GM12878 (cell line): ENCODE data around the gene HEXIM2.

Experiments used
- CHD2 ChIP-seq: IDR thresholded peaks from 2 replicates; pipeline ENCODE4 v1.6.1; 2011; ENCODE audit warnings: low read depth, low read length, improper control_type of control experiment, borderline replicate concordance
- EZH2 ChIP-seq: IDR thresholded peaks from 2 replicates; pipeline ENCODE4 v1.6.1; 2012; ENCODE audit warnings: low read depth, mild to moderate bottlenecking, control low read depth, inconsistent platforms, low read length, borderline replicate concordance; ENCODE audit not compliant: control insufficient read depth
- JUND ChIP-seq: IDR thresholded peaks from 2 replicates; pipeline ENCODE4 v1.6.1; 2012; ENCODE audit warnings: low read depth, mild to moderate bottlenecking, low read length, improper control_type of control experiment, moderate library complexity
- NFYB ChIP-seq: IDR thresholded peaks from 2 replicates; pipeline ENCODE4 v1.6.1; 2011; ENCODE audit warnings: low read depth, mild to moderate bottlenecking, low read length, improper control_type of control experiment, moderate library complexity; ENCODE audit not compliant: insufficient read depth
- NRF1 ChIP-seq: conservative IDR thresholded peaks from 2 replicates; pipeline ENCODE4 v1.6.1; 2011; ENCODE audit warnings: mild to moderate bottlenecking, low read depth, low read length, improper control_type of control experiment
- PAX5 ChIP-seq: IDR thresholded peaks from 2 replicates; pipeline ENCODE4 v1.6.1; 2011; ENCODE audit warnings: low read depth, low read length, borderline replicate concordance
- POLR2A ChIP-seq: IDR thresholded peaks from 2 replicates; pipeline ENCODE4 v1.6.1; 2011; ENCODE audit warnings: low read depth, mild to moderate bottlenecking, low read length
- TCF7 ChIP-seq: IDR thresholded peaks from 2 replicates; pipeline ENCODE4 v1.6.1; 2014; ENCODE audit warnings: antibody characterized with exemption, borderline replicate concordance
- ZSCAN29 ChIP-seq: fragments of 450-650 bp; IDR thresholded peaks from 2 replicates; pipeline ENCODE4 v1.6.1; 2017; ENCODE audit warnings: mild to moderate bottlenecking, moderate library complexity
- TF ChIP-seq, protein P1 (sequence below), 3 experiments: IDR thresholded peaks in 2 of 3; conservative IDR thresholded peaks in 1 of 3; 2 replicates each; pipeline ENCODE4 v1.5.1; 2011; ENCODE audit warnings: low read depth in 3 of 3, low read length in 3 of 3, mild to moderate bottlenecking in 3 of 3, control low read depth in 2 of 3, moderate library complexity in 2 of 3, inconsistent platforms in 1 of 3, mixed read lengths in 1 of 3; ENCODE audit not compliant: control insufficient read depth in 2 of 3, insufficient read depth in 1 of 3; ENCODE audit errors: extremely low read depth in 1 of 3
- TF ChIP-seq, protein P2 (sequence below): IDR thresholded peaks from 2 replicates; pipeline ENCODE4 v1.6.1; 2011; ENCODE audit warnings: low read depth, mild to moderate bottlenecking, low read length, moderate library complexity, borderline replicate concordance; ENCODE audit errors: extremely low read depth

DNA sequence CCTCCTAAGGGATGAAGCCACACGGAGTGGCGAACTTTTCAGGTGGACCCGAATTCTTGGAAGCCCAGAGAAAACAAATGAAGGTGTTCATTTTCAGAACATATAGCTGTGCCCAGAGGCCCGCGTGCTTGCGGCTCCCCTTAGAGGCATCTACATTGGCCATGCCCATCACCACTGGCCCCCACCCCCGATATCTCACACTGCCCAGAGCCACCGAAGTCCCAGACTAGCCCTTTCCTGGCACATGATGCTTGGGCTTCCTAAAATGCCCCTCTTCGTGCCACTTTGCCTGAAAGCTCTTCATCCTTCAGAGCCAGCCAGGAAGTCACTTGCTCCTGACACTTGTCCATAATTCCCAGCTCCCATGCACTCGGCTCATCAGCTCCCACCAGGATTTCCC lies 15.5 kb upstream of the HEXIM2 start:
- TF ChIP-seq, protein P1, sequence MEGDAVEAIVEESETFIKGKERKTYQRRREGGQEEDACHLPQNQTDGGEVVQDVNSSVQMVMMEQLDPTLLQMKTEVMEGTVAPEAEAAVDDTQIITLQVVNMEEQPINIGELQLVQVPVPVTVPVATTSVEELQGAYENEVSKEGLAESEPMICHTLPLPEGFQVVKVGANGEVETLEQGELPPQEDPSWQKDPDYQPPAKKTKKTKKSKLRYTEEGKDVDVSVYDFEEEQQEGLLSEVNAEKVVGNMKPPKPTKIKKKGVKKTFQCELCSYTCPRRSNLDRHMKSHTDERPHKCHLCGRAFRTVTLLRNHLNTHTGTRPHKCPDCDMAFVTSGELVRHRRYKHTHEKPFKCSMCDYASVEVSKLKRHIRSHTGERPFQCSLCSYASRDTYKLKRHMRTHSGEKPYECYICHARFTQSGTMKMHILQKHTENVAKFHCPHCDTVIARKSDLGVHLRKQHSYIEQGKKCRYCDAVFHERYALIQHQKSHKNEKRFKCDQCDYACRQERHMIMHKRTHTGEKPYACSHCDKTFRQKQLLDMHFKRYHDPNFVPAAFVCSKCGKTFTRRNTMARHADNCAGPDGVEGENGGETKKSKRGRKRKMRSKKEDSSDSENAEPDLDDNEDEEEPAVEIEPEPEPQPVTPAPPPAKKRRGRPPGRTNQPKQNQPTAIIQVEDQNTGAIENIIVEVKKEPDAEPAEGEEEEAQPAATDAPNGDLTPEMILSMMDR (IDR thresholded peaks at IDR 0.05 in 2 of 3, conservative IDR thresholded peaks at IDR 0.05 in 1 of 3; ENCODE audit: control insufficient read depth in 2 of 3, extremely low read depth in 1 of 3, insufficient read depth in 1 of 3, low read depth in 3 of 3, low read length in 3 of 3): no peak
- no peak for TF ChIP-seq JUND
- TF ChIP-seq CHD2: no peak
- no peak for TF ChIP-seq TCF7
- no peak for TF ChIP-seq POLR2A
- TF ChIP-seq NRF1: no peak
- TF ChIP-seq EZH2: no peak
- TF ChIP-seq, protein P2, sequence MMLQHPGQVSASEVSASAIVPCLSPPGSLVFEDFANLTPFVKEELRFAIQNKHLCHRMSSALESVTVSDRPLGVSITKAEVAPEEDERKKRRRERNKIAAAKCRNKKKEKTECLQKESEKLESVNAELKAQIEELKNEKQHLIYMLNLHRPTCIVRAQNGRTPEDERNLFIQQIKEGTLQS: no peak
- TF ChIP-seq PAX5: no peak
- TF ChIP-seq ZSCAN29: no peak
- TF ChIP-seq NFYB: no peak
